Testis (tissue), 3 donors: ENCODE data around the gene PPP1CB. TPM values are rescaled to one million over a fixed set of nuclear protein-coding genes. Genes with fewer than 3 reads are reported as not detected.

ENCODE experiments used
- DNase-seq: peaks from one replicate; pipeline ENCODE4 v3.0.0-alpha.2; 2019
- H3K27ac ChIP-seq, 2 donors: fragments of 200-600 bp; sonication (generic); one replicate each; pipeline ENCODE4 v1.5.1; 2019
- H3K27me3 ChIP-seq: fragments of 200-600 bp; sonication (generic); one replicate; pipeline ENCODE4 v1.5.1; 2019
- H3K36me3 ChIP-seq: fragments of 200-600 bp; sonication (generic); one replicate; pipeline ENCODE4 v1.5.1; 2017; ENCODE audit warnings: low read depth; ENCODE audit errors: missing control alignments
- H3K4me1 ChIP-seq: fragments of 200-600 bp; sonication (generic); one replicate; pipeline ENCODE4 v1.5.1; 2019
- H3K4me3 ChIP-seq, 2 donors: fragments of 200-600 bp; sonication (generic); one replicate each; pipeline ENCODE4 v1.5.1; 2017 to 2019
- H3K9me3 ChIP-seq: fragments of 200-600 bp; sonication (generic); one replicate; pipeline ENCODE4 v1.5.1; 2017
- POLR2A ChIP-seq: fragments of 450-650 bp; IDR thresholded peaks from one replicate; pipeline ENCODE4 v1.6.1; 2017; ENCODE audit warnings: antibody characterized with exemption, mild to moderate bottlenecking, moderate library complexity
- WGBS, 2 donors: methylation state at CpG; one replicate each; pipeline ENCODE4 v1.1.5; 2018; 5-methylcytosine and 5-hydroxymethylcytosine counted together
- intact Hi-C: fragments of 100-400 bp; cut with DNase I; formaldehyde crosslinking; loops from one replicate; pipeline ENCODE4 v1.15.1; 2023; ENCODE audit warnings: low total_unique reads
- polyA plus RNA-seq: library from polyadenylated mRNA; stranded (reverse); fragments of 350-450 nt; fragmentation: Illumina TruSeq; extraction: RNeasy Lipid Tissue Mini Kit (QIAGEN cat#74804); gene quantifications from one replicate; pipeline ENCODE4 v1.2.3, GENCODE V29; 2014; ENCODE audit warnings: low read depth, low replicate concordance; ENCODE audit not compliant: insufficient read depth
- total RNA-seq, 2 donors: library from RNA; depleted of rRNA; stranded (reverse); fragments of >200 nt; gene quantifications; one replicate each; pipeline ENCODE4 v1.2.3, GENCODE V29; 2016
- TF ChIP-seq, protein P1 (sequence below), 3 experiments: fragments of 450-650 bp in 2 of 3; fragments of 200-600 bp in 1 of 3; sonication (generic) in 1 of 3; IDR thresholded peaks; one replicate each; pipeline ENCODE4 v1.5.1; 2016 to 2019; ENCODE audit warnings: antibody characterized with exemption in 3 of 3, mild to moderate bottlenecking in 2 of 3, moderate library complexity in 1 of 3

Gene PPP1CB
- total and polyA plus RNA-seq, 3 donors from 2014 or later, result 84.8 to 204 (median 175) TPM

DNA sequence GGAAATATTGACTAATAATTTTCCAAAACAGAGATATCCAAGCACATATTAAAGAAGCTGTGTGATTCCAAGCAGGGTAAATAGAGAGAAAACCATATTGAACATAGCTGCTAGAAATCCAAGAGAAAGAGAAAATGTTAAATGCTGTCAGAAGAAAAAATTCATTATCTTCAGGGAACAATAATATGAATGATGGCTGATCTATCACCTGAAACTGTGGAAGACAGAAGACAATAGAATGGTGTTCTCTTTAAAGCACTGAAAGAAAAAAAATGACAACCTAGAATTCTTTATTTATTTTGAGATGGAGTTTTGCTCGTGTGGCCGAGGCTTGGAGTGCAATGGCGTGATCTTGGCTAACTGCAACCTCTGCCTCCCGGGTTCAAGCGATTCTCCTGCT, 17.3 kb downstream of the PPP1CB start:
- intact Hi-C loops, result no loop called here
- Histone ChIP-seq H3K4me3 (no peak overlapping the region), H3K27ac (no peak overlapping the region), H3K36me3 (no peaks in the 10 kb centered on the region), H3K27me3 (no peaks in the 10 kb centered on the region), H3K4me1 (no peaks in the 10 kb centered on the region), H3K9me3 (no peaks in the 10 kb centered on the region)
- no peak for DNase-seq
- 90 to 92% methylated on average over 5 of the region's 5 CpGs for WGBS, 2 donors
- TF ChIP-seq POLR2A, result no peak
- TF ChIP-seq, protein P1, sequence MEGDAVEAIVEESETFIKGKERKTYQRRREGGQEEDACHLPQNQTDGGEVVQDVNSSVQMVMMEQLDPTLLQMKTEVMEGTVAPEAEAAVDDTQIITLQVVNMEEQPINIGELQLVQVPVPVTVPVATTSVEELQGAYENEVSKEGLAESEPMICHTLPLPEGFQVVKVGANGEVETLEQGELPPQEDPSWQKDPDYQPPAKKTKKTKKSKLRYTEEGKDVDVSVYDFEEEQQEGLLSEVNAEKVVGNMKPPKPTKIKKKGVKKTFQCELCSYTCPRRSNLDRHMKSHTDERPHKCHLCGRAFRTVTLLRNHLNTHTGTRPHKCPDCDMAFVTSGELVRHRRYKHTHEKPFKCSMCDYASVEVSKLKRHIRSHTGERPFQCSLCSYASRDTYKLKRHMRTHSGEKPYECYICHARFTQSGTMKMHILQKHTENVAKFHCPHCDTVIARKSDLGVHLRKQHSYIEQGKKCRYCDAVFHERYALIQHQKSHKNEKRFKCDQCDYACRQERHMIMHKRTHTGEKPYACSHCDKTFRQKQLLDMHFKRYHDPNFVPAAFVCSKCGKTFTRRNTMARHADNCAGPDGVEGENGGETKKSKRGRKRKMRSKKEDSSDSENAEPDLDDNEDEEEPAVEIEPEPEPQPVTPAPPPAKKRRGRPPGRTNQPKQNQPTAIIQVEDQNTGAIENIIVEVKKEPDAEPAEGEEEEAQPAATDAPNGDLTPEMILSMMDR (IDR thresholded peaks at IDR 0.05), result no peak

DNA sequence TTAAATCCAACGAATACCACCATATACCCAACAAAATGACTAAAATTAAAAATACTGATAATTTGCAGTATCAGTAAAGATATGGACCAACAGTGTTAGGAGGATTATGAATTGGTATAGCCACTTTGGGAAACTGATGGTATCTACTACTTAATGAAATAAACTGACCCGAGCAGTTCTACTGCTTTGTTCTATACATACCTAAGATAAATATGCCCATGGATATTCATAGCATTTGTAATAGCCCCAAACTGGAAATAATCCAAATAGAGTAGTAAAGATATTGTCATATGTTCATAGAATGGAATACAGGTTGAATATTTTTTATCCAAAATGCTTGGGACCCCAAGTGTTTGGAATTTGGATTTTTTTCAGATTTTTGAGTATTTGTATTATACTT, 20.7 kb downstream of the PPP1CB start:
- no peaks in the 10 kb centered on the region for H3K27me3 ChIP-seq
- WGBS, 2 donors, result 84 to 95% methylated on average over 2 of the region's 2 CpGs
- H3K27ac ChIP-seq, result no peak overlapping the region
- H3K4me1 ChIP-seq, result no peaks in the 10 kb centered on the region
- no peaks in the 10 kb centered on the region for H3K9me3 ChIP-seq
- no peak overlapping the region for H3K4me3 ChIP-seq
- TF ChIP-seq POLR2A, result no peak
- TF ChIP-seq, protein P1 (IDR thresholded peaks at IDR 0.05), result no peak
- intact Hi-C loops, result no loop called here
- no peak for DNase-seq
- H3K36me3 ChIP-seq, result no peaks in the 10 kb centered on the region

DNA sequence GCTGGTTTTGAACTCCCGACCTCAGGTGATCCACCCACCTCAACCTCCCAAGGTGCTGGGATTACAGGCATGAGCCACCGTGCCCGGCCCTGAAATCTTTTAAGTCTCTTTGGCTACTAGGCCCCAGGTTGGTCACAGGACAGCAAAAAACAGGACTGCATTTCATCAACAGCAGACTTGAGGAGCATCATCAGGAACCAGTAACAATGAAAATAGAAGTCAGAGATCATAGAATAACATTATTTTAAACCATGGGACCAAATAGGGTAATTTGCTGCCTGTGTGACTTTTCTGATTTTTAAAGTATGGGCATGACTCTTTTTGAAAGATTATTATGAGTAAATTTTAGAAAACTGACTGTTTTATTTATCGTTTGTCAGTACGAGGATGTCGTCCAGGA, 24.8 kb downstream of the PPP1CB start:
- intact Hi-C loops, result no loop called here
- no peak for DNase-seq
- Histone ChIP-seq H3K27me3 (no peaks in the 10 kb centered on the region), H3K9me3 (no peaks in the 10 kb centered on the region), H3K4me3 (no peak overlapping the region), H3K36me3 (no peaks in the 10 kb centered on the region), H3K4me1 (no peaks in the 10 kb centered on the region), H3K27ac (no peak overlapping the region)
- TF ChIP-seq, protein P1 (IDR thresholded peaks at IDR 0.05), result no peak
- TF ChIP-seq POLR2A, result no peak
- WGBS, 2 donors, result 83% methylated on average over 6 of the region's 6 CpGs

DNA sequence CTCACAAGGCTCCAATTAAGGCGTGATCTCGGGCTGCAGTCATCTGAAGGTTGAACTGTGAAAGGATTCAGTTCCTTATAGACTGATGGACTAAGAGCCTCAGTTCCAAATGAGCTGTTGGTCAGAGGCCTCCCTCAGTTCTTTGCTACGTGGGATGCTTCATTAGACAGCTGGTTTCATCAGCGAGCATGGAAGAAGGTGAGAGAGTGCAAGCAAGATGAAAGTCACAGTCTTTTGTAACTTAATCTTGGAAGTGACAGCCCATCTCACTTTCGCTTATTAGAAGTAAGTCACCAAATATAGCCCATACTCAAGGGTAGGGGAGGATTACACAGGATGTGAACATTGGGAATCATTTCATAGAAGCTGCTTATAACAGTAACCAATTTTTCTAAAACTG, 26.8 kb downstream of the PPP1CB start:
- Histone ChIP-seq H3K4me3 (no peak overlapping the region), H3K4me1 (no peaks in the 10 kb centered on the region), H3K9me3 (no peaks in the 10 kb centered on the region), H3K36me3 (no peaks in the 10 kb centered on the region), H3K27me3 (no peaks in the 10 kb centered on the region), H3K27ac (no peak overlapping the region)
- 90 to 93% methylated on average over 5 of the region's 5 CpGs for WGBS, 2 donors
- DNase-seq, result no peak
- TF ChIP-seq POLR2A, result no peak
- TF ChIP-seq, protein P1 (IDR thresholded peaks at IDR 0.05), result no peak
- intact Hi-C loops, result no loop called here

DNA sequence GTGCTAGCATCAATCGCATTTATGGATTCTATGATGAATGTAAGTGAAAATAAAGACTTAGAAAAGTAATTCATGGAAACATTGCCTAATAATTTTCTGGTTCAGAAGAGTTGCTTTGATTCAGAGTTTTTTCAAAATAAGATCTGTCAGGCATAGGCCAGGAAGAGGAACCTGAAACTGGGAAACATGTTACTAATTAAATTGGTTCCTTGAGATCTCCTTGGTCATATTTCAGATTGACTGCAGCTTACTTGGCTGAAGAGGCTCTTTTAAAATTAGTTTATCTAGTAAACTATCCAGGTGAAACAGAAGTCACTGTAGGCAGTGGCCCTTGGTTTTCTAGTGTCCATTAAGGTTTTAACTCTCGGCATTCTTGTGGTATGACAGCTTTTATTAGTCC, 27.4 kb downstream of the PPP1CB start:
- no peaks in the 10 kb centered on the region for H3K36me3 ChIP-seq

More for the DNA sequence above, 27.4 kb downstream of the PPP1CB start:
- TF ChIP-seq, protein P1 (IDR thresholded peaks at IDR 0.05), result no peak
- TF ChIP-seq POLR2A, result no peak
- H3K9me3 ChIP-seq, result no peaks in the 10 kb centered on the region
- peak overlapping the region in 1 of 2 donors; percentile 22 for H3K27ac ChIP-seq
- intact Hi-C loops, result no loop called here
- WGBS, 2 donors, result 91 to 93% methylated on average over 2 of the region's 2 CpGs
- no peaks in the 10 kb centered on the region for H3K27me3 ChIP-seq
- H3K4me3 ChIP-seq, result no peak overlapping the region
- DNase-seq, result no peak
- no peaks in the 10 kb centered on the region for H3K4me1 ChIP-seq
